ENCODE measurements around the gene METRN. TPM values are rescaled to one million over a fixed set of nuclear protein-coding genes. Genes with fewer than 3 reads are reported as not detected.
A peak's percentile ranks its signal among the peaks of the same experiment; 100 is the strongest.

METRN gene
- polyA plus RNA-seq, 1 donor: 6.3 TPM

- DNase-seq: no peak
These were observed 38.0 kb upstream of the METRN start for GRCh38 chr16:676913-677312.

- no peak for DNase-seq
These were observed 37.4 kb upstream of the METRN start for GRCh38 chr16:677316-678190.

- no peak for DNase-seq
These were observed 36.6 kb upstream of the METRN start for GRCh38 chr16:678209-678857.

- no peak for DNase-seq
These were observed 35.8 kb upstream of the METRN start for GRCh38 chr16:678858-679813.

GRCh38 chr16:679814-680624 lies 34.9 kb upstream of the METRN start, which contains the start of gene STUB1:
STUB1 (plus strand) TSS chr16:680410; CDS start chr16:680526, 116 bp downstream.
- peak; percentile 71 for DNase-seq

- DNase-seq: no peak
These were observed 34.3 kb upstream of the METRN start for GRCh38 chr16:680625-680945.

- DNase-seq: no peak
These were observed 33.8 kb upstream of the METRN start for GRCh38 chr16:680967-681745.

- no peak for DNase-seq
These were observed 33.0 kb upstream of the METRN start for GRCh38 chr16:681746-682427.

GRCh38 chr16:682493-683395 lies 32.2 kb upstream of the METRN start:
- no peak for DNase-seq

- no peak for DNase-seq
These were observed 31.4 kb upstream of the METRN start for GRCh38 chr16:683396-684070.

GRCh38 chr16:684071-684794 lies 30.7 kb upstream of the METRN start, which contains the start of gene JMJD8:
JMJD8 (minus strand) TSS chr16:684334; CDS start chr16:684319, 15 bp downstream.
- peak; percentile 93 for DNase-seq

- no peak for DNase-seq
These were observed 29.8 kb upstream of the METRN start for GRCh38 chr16:684961-685696.

GRCh38 chr16:685967-686366 lies 29.0 kb upstream of the METRN start:
- DNase-seq: no peak

- no peak for DNase-seq
These were observed 28.3 kb upstream of the METRN start for GRCh38 chr16:686459-687260.

- DNase-seq: no peak
These were observed 27.4 kb upstream of the METRN start for GRCh38 chr16:687499-687898.

Data from left kidney (tissue), 2 donors.